ENCODE results near the gene NOX3. TPM values are rescaled to one million over a fixed set of nuclear protein-coding genes. Genes with fewer than 3 reads are reported as not detected.
A peak's percentile ranks its signal among the peaks of the same experiment; 100 is the strongest.

Gene NOX3
- total RNA-seq, 1 donor from 2014 or later: not detected

DNA sequence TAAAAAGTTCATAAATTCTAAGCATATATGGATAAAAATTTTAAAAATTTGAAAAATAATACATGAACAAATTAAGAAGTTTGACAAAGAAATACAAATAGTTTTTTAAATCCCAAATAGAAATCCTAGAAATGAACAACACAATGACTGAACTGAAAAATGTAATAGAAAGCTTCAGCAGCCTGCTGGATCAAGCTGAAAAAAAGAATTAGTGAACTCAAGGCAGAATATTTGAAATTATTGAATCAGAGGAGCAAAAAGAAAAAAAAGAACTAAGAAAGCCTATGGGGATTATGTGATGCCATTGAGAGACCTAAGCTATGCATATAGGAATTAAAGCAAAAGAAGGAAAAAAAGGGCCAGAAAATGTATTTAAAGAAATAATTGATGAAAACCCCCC, 101.5 kb downstream of the NOX3 start:
- ATAC-seq (ENCODE audit: low read depth): no peak
- DNase-seq: no peak
- Mint-ChIP-seq H3K27ac (no peak overlapping the region), H3K4me3 (no peak overlapping the region), H3K4me1 (peaks cover 22% of the 10 kb centered on the region), H3K36me3 (ENCODE audit: low read depth) (peaks cover 6% of the 10 kb centered on the region), H3K27me3 (peaks cover 2% of the 10 kb centered on the region), H3K9me3 (peaks cover 13% of the 10 kb centered on the region)
- intact Hi-C loops (cut with micrococcal nuclease): no loop called here
- POLR2A ChIA-PET: no interaction called here
- CTCF ChIA-PET: no interaction called here
- TF ChIP-seq, protein P1, sequence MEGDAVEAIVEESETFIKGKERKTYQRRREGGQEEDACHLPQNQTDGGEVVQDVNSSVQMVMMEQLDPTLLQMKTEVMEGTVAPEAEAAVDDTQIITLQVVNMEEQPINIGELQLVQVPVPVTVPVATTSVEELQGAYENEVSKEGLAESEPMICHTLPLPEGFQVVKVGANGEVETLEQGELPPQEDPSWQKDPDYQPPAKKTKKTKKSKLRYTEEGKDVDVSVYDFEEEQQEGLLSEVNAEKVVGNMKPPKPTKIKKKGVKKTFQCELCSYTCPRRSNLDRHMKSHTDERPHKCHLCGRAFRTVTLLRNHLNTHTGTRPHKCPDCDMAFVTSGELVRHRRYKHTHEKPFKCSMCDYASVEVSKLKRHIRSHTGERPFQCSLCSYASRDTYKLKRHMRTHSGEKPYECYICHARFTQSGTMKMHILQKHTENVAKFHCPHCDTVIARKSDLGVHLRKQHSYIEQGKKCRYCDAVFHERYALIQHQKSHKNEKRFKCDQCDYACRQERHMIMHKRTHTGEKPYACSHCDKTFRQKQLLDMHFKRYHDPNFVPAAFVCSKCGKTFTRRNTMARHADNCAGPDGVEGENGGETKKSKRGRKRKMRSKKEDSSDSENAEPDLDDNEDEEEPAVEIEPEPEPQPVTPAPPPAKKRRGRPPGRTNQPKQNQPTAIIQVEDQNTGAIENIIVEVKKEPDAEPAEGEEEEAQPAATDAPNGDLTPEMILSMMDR (IDR thresholded peaks at IDR 0.05): no peak

DNA sequence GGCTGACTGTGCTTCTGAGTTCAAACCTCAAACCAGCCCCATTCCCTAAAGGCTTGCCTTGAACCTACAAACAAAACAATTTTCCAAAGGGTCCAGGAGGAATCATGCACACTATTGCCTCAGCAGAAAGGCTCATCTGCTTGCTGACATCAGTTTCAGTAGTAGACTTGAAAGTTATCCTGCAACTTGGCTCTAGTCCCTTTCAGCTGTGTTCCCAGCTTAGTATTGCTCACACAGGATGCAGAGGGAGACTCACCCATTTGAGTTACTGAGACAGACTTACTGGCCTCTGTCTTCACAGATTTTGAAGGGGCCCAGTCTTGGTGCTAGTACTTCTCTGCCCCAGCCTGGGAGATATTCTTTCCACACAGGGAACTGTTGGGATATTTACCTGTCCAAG, 102.8 kb downstream of the NOX3 start:
- H3K27ac Mint-ChIP-seq: no peak overlapping the region

DNA sequence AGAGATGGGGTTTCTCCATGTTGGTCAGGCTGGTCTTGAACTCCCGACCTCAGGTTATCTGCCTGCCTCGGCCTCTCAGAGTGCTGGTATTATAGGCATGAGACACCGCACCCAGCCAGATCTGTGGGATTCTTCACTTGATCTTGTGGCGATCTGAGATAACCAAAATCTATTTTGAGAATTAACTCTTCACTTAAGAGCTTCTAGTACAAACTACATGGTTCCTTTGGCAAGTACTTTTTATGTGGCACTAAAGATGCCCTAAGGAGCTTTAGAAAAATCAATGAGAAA, 103.6 kb downstream of the NOX3 start:
- peaks cover 23% of the 10 kb centered on the region for H3K4me1 Mint-ChIP-seq
- peaks cover 7% of the 10 kb centered on the region for H3K36me3 Mint-ChIP-seq (ENCODE audit: low read depth)
- CTCF ChIA-PET: no interaction called here
- TF ChIP-seq, protein P1 (IDR thresholded peaks at IDR 0.05): no peak
- no peak overlapping the region for H3K27ac Mint-ChIP-seq
- peaks cover 2% of the 10 kb centered on the region for H3K27me3 Mint-ChIP-seq
- H3K4me3 Mint-ChIP-seq: no peak overlapping the region
- ATAC-seq (ENCODE audit: low read depth) (no peak), DNase-seq (no peak)
- H3K9me3 Mint-ChIP-seq: peaks cover 23% of the 10 kb centered on the region
- POLR2A ChIA-PET: no interaction called here
- intact Hi-C loops (cut with micrococcal nuclease): no loop called here

More for the DNA sequence above, 102.8 kb downstream of the NOX3 start:
- Mint-ChIP-seq H3K4me3 (no peak overlapping the region), H3K4me1 (peaks cover 23% of the 10 kb centered on the region), H3K9me3 (peaks cover 19% of the 10 kb centered on the region), H3K36me3 (ENCODE audit: low read depth) (peaks cover 6% of the 10 kb centered on the region), H3K27me3 (peaks cover 2% of the 10 kb centered on the region)
- CTCF ChIA-PET: no interaction called here
- TF ChIP-seq, protein P1 (IDR thresholded peaks at IDR 0.05): no peak
- intact Hi-C loops (cut with micrococcal nuclease): no loop called here
- ATAC-seq (ENCODE audit: low read depth) (no peak), DNase-seq (no peak)
- POLR2A ChIA-PET: no interaction called here

DNA sequence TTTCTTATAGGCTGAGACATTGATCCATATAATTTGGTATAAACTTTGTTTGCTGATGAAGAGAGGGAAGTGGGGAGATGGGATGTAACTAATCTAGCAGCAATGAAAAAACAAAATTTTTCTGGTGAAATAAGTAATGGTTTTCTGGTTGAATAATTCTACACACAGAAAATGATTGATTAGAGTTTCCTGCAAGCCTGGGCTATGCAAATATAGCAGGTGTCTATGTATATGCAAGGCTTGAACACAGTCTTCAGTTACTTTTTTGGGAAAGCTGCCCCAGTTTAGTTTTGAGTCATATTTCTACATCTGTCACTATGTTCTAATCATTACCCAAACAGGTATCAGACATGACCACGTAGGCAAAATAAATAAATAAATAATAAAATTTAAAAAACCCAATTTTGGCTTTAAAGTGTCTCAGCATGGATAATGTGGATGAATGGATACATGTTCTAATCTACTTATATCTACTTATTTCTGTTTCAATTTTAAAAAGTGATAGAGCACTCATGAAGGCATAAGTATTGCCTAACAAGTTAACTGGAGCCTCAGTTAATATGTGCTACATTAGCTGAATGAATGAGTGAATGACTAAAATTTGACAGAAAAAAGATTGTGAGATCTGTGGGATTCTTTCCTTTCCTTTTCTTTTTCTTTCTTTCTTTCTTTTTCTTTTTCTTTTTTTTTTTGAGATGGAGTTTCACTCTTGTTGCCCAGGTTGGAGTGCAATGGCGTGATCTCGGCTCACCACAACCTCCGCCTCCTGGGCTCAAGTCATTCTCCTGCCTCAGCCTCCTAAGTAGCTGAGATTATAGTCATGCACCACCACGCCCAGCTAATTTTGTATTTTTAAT, 104.1 kb downstream of the NOX3 start:
- Mint-ChIP-seq H3K27me3 (peaks cover 2% of the 10 kb centered on the region), H3K4me1 (peaks cover 23% of the 10 kb centered on the region), H3K36me3 (ENCODE audit: low read depth) (peaks cover 13% of the 10 kb centered on the region), H3K4me3 (peak overlapping the region; percentile 55), H3K9me3 (peaks cover 27% of the 10 kb centered on the region), H3K27ac (no peak overlapping the region)
- DNase-seq (no peak), ATAC-seq (ENCODE audit: low read depth) (peak; percentile 75)
- POLR2A ChIA-PET: no interaction called here
- TF ChIP-seq, protein P1 (IDR thresholded peaks at IDR 0.05): no peak
- CTCF ChIA-PET: no interaction called here
- intact Hi-C loops (cut with micrococcal nuclease): no loop called here

DNA sequence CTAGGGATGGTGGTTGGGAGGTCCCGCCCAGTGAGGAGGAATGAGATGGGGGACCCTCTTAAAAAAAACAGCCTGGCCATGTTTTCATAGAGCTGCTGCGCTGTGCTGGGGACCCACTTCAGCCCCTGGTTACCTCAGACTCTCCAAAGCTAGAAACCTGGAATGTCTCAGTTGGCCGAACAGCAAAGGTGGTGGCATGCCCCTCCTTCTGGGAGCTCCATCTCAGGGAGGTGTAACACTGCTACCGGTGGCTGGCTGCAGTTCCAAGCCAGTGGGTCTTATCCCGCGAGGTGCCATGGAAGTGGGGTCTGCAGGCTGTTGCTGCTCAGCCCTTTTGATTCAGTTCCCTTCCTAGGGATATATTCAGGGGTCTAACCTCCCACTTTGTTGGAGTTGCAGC, 105.7 kb downstream of the NOX3 start:
- no peak for ATAC-seq (ENCODE audit: low read depth)
- no peak overlapping the region for H3K27ac Mint-ChIP-seq
- H3K36me3 Mint-ChIP-seq (ENCODE audit: low read depth): peaks cover 13% of the 10 kb centered on the region
- CTCF ChIA-PET: no interaction called here
- TF ChIP-seq, protein P1 (IDR thresholded peaks at IDR 0.05): no peak
- peaks cover 31% of the 10 kb centered on the region for H3K9me3 Mint-ChIP-seq
- intact Hi-C loops (cut with micrococcal nuclease): no loop called here
- no peak overlapping the region for H3K4me3 Mint-ChIP-seq
- H3K4me1 Mint-ChIP-seq: peaks cover 23% of the 10 kb centered on the region
- H3K27me3 Mint-ChIP-seq: no peaks in the 10 kb centered on the region
- POLR2A ChIA-PET: no interaction called here
- DNase-seq: no peak
